HG03354 (cell line): ENCODE measurements around the gene SDF4.

Source experiments
- ATAC-seq: cut with Tn5 transposase; IDR thresholded peaks from one replicate; pipeline ENCODE4 v1.9.1; 2021; ENCODE audit warnings: mild to moderate bottlenecking; ENCODE audit not compliant: unreplicated experiment, poor library complexity, severe bottlenecking

SDF4 gene

GRCh38 chr1:1171546-1172340 lies 60.1 kb downstream of the SDF4 start:
- ATAC-seq: no peak

- no peak for ATAC-seq
These were observed 60.6 kb downstream of the SDF4 start for GRCh38 chr1:1171161-1171545.

DNA sequence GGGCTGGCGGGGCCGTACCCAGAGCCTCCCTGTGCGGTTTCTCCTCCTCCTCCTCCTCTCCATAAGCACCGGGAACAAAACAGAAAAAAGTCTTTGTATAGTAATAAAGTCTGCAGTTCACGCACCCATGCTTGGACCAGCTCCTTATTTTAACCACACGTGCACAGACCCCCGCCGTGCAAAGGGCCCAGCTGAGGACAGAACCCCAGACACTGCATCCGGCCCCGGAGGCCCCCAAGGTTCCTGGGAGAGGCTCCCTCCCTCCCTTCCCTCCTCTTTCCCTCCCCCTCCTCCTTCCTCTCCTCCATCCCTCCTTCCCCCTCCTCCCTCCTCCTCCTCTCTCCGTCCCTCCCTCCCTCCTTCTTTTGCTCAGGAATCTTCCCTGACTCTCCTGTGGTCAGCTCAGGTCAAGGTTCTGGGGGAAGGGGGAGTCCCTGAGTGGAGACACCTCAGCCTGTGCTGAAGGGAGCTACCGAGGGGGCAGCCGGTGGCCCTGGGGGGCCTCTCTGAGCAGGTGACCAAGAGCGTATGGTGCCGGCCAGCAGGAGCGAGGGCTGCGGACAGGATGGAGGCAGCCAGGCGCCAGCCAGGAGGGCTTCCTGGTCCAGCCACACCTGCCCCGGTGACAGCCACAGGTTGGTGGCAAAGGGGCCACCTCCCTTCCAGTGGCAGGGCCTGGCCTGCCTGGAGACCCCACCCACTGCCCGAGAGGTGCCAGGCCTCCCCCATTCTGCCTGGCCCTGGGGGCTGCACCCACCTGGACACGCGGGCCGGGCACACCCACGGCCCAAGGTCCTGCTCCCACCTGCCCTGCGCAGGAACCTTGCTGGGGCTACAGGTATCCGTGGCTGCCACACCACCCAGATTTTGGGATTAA lies 61.3 kb downstream of the SDF4 start:
- ATAC-seq: no peak

GRCh38 chr1:1169429-1170214 lies 62.2 kb downstream of the SDF4 start:
- no peak for ATAC-seq

DNA sequence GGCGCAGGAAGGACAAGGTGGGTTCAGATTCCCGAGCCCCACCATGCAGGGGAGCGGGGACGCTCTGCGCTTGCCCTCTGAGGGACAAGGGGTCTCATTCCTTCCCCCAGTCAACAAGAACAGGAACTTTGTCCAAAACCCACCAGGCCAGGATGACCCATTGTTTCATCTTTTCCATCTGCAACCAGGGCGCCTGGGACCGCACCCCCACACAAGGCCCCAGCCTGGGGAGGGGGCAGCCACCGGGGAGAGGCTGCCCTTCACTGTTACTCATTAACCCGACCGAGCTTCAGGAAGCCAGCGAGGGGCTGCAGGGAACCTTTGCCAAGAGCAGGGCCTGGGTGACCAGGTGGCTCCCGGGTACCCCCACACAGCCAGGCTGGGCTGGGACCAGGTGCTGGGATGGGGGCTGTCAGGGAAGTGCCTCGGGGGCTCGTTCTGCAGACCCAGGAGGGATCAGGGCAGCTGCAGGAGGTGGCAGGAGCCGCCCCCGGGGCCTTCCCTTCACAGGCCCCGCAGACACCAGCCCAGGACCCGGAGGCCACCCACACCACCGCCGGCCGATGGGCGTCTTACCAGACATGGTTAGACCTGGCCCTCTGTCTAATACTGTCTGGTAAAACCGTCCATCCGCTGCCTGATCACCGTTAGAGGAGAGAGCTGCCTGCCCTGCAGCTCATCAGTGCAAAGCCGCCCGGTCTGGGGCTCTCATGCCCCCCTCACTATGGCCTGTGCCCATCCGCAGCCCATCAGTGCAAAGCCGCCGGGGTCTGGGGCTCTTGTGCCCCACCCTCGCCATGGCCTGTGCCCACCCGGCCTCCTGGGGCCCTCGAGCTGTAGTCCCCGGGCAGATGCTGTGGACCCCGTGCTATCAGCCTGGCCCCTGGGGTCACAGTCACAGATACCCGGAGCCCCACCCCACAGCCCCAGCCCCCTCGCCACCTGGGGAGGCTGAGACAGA lies 63.1 kb downstream of the SDF4 start:
- no peak for ATAC-seq

GRCh38 chr1:1167841-1168450 lies 63.9 kb downstream of the SDF4 start:
- ATAC-seq: no peak

- no peak for ATAC-seq
These were observed 64.4 kb downstream of the SDF4 start for GRCh38 chr1:1167398-1167821.
